Activated CD4-positive, alpha-beta T cell treated with anti-CD3 and anti-CD28 coated beads, Interleukin-2, amount 50 U/mL, for 24 hours (primary cell): ENCODE data around the gene CORO2A.
"Not testable (repeated sequence)": the region's sequence is repeated elsewhere in the genome, so short reads cannot be mapped to it uniquely, and the experiment has no call there.

Experiments used
- DNase-seq, 2 donors: peaks; one replicate each; pipeline ENCODE4 v3.0.0-alpha.2; 2020; ENCODE audit warnings: low read depth in 1 of 2, low spot score in 1 of 2

The CORO2A gene

GRCh38 chr9:98087420-98088354 is 104.8 kb downstream of the CORO2A start:
- DNase-seq, result no peak

GRCh38 chr9:98086461-98086860 is 106.0 kb downstream of the CORO2A start:
- DNase-seq, result no peak

- no peak for DNase-seq
These were observed 106.5 kb downstream of the CORO2A start for GRCh38 chr9:98085944-98086343.

- no peak for DNase-seq
These were observed 107.4 kb downstream of the CORO2A start for GRCh38 chr9:98085058-98085457.

- DNase-seq, result no peak
These were observed 108.0 kb downstream of the CORO2A start for GRCh38 chr9:98084396-98084795.

- no peak for DNase-seq
These were observed 108.8 kb downstream of the CORO2A start for GRCh38 chr9:98083566-98084183.

- DNase-seq, result no peak
These were observed 109.4 kb downstream of the CORO2A start for GRCh38 chr9:98083061-98083501.

- no peak for DNase-seq
These were observed 110.8 kb downstream of the CORO2A start for GRCh38 chr9:98081477-98082219.

GRCh38 chr9:98080780-98081179 is 111.7 kb downstream of the CORO2A start:
- DNase-seq, result no peak

- DNase-seq, result no peak
These were observed 112.1 kb downstream of the CORO2A start for GRCh38 chr9:98080326-98080725.

- DNase-seq, result no peak
These were observed 113.5 kb downstream of the CORO2A start for GRCh38 chr9:98078895-98079294.

GRCh38 chr9:98076514-98076890 is 115.9 kb downstream of the CORO2A start:
- not testable (repeated sequence) for DNase-seq

DNA sequence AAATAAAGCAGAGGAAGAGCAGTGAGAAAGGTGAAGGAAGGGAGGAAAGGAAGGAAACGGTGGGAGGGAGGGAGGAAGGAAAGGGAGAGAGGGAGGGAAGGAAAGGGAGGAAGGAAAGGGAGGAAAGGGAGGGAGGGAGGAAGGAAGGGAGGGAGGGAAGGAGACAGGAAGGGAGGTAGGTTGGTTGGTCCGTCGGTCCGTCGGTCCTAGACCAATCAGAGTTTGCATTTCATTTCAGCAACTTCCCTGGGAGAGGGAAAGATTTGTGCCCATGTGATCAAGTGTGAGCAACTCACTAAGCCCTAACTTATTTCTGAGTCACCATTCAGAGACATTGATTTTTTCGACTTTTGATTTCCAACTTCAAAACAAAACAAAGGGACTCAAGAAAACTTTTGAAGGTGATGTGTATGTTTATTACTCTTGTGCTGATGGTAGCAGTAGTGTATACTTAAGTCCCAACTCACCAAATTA is 117.1 kb downstream of the CORO2A start:
- no peak for DNase-seq

DNA sequence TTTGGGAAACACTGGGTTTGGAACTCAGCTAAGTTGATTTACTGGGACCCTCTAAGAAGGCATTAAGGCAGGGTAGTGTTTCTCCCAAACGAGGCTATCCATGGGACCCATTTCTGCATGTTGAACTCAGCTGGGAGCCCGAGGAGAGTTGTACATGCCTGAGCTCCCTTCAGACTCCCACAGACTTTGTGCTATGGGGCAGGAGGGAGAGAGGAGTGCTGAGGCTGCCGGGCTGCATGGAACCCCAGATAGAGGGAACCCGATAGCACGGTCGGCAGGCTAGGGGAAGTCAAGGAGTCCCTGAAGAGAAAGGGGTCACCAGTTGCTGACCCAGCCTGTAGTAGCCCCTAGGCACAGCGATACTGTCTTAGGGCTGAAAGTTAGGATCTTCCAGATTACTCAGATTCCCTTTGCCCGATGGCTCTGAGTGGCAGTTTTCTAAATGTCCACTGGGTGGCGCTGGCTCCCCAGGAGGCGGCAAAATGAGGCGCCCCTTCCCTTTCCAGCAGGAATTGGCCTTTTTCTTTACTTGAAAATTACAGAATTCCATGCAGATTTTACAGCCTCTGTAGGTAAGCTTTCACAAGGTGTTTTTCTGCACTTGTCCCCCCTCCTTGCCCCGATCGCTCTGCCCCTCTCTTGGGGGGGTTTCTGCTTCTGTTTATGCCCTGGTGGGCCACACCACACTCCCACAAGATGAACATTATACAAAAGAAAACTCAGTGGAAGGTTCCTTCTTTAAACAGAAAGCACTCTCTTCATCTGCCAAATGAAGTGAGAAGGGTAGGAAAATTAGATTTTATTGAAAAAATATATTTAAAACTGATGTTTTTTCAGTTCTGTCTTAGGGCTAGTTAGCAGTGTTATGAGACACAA is 118.1 kb downstream of the CORO2A start:
- DNase-seq, result peak; percentile 44 to 45

DNA sequence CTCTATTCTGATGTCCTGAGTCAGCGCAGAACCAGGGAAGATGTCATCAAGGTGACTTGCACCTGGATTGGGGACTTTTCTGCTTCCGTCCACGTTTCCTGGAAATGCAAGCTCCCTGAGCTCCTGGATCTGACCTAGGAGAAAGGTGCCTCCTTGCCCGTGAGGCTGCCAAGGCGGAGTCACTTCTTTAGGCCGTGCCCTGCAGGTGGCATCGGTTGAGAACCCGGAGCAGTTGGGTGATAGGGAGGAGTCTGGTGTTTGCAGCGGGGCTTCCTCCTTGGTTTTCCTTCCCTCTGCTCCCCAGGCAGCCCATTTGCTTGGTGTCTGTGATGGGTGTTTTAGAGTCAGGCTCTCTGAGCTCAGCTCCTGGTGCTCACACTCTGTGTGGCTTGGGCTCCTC is 120.7 kb downstream of the CORO2A start:
- DNase-seq, result no peak
